ENCODE results near the gene TTC32. TPM values are rescaled to one million over a fixed set of nuclear protein-coding genes. Genes with fewer than 3 reads are reported as not detected.

TTC32 gene
- total and polyA plus RNA-seq, 2 of the 4 experiments (the other 2 are of a cell fraction): 1.1 to 3.9 TPM

DNA sequence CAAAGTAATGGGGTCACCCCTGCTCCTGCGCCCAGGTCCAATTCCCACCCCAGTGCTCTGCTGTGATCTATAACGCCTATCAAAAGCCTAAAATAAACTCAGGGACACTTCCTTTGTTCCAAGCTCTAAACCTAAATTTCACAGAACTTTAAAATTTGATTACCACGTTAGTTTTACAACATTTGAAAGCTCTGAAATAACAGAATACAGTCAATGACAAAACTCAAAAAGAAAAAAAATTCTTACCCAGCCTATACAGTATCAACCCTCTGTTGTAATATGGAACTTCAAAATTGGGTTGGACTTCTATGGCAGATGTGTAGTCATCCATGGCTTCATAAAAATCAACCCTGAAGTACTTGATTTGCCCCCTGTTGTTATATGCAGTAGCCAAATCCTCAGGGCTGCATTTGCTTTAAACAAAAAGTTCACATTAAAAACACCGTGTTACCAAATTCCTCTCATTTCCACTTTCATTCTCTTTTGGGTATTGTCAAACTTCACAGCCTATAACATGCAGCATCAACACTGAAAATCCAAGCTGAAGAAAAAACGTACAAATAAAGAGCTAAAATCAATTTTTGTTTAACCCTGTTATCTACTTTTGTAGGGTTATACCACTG is 4.0 kb downstream of the TTC32 start:
- Histone ChIP-seq H3K4me1 (ENCODE audit: control insufficient read depth, insufficient read depth, low read length) (peaks cover 11% of the 10 kb centered on the region), H3K18ac (ENCODE audit: low read depth, low read length) (no peak overlapping the region), H3K27ac (ENCODE audit: insufficient read depth, low read length) (no peak overlapping the region), H2AK5ac (ENCODE audit: low read depth, low read length) (no peak overlapping the region), H3K4me3 (ENCODE audit: insufficient read depth, low read depth, low read length) (no peak overlapping the region), H2AFZ (replicated peaks; ENCODE audit: low read length, poor library complexity) (no peak overlapping the region), H3K79me1 (ENCODE audit: low read depth in 1 of 2, low read length in 2 of 2) (peaks cover 21 to 44% of the 10 kb centered on the region in 2 experiments), H3K9me1 (ENCODE audit: insufficient read depth, low read length) (no peaks in the 10 kb centered on the region), H3K9ac (ENCODE audit: low read depth, low read length) (no peak overlapping the region), H2AK9ac (replicated peaks; ENCODE audit: low read depth, low read length, poor library complexity) (no peak overlapping the region), H2BK15ac (ENCODE audit: low read depth, low read length) (no peak overlapping the region), H4K8ac (ENCODE audit: low read depth in 2 of 2, low read length in 2 of 2) (no peak overlapping the region), H3K14ac (replicated peaks; ENCODE audit: low read depth, low read length) (no peak overlapping the region), H4K5ac (ENCODE audit: low read depth, low read length) (no peak overlapping the region), H3K4me2 (ENCODE audit: low read depth, low read length) (no peak overlapping the region; the same call in 1 of the 2 replicates), H4K91ac (ENCODE audit: insufficient read depth, low read depth, low read length) (no peak overlapping the region), H2BK5ac (ENCODE audit: low read depth, low read length, poor library complexity, severe bottlenecking) (no peak overlapping the region), H3K56ac (ENCODE audit: extremely low read depth, insufficient read depth, low read length) (no peak overlapping the region), H3K23ac (ENCODE audit: low read depth, low read length) (no peak overlapping the region), H2BK20ac (ENCODE audit: low read depth, low read length) (no peak overlapping the region), H3K27me3 (ENCODE audit: control insufficient read depth, insufficient read depth, low read length) (no peaks in the 10 kb centered on the region), H2BK120ac (ENCODE audit: low read depth, low read length) (no peak overlapping the region), H3K9me3 (ENCODE audit: control insufficient read depth, insufficient read depth, low read length) (no peaks in the 10 kb centered on the region), H3K4ac (ENCODE audit: low read depth, low read length) (no peak overlapping the region), H3K36me3 (ENCODE audit: control insufficient read depth, insufficient read depth, low read length) (peaks cover 3% of the 10 kb centered on the region; the same call in 1 of the 2 replicates), H4K20me1 (ENCODE audit: insufficient read depth, low read length) (peaks cover 10% of the 10 kb centered on the region; the same call in 1 of the 2 replicates)
- TF ChIP-seq MAFK (IDR thresholded peaks at IDR 0.05; ENCODE audit: low read depth, low read length): no peak
- TF ChIP-seq RAD21 (IDR thresholded peaks at IDR 0.05; ENCODE audit: low read length): no peak
- TF ChIP-seq CHD1 (IDR thresholded peaks at IDR 0.05; ENCODE audit: low read depth, low read length): no peak
- no TSS peak for BruUV-seq (replicated peaks)
- in situ Hi-C loops (cut with MboI; ENCODE audit: low sequenced_read_pairs) (no loop called here), dilution Hi-C loops (cut with HindIII; ENCODE audit: low sequenced_read_pairs, unreplicated experiment) (no loop called here), intact Hi-C loops (cut with micrococcal nuclease) (no loop called here)
- CTCF ChIA-PET: no interaction called here
- DNase-seq (no peak), ATAC-seq (ENCODE audit: low read depth) (no peak)
- 94% methylated on average over 3 of the region's 5 CpGs; no CpG with 5 or more reads in 1 of the 2 experiments for WGBS, 2 experiments (ENCODE audit: extremely low coverage in 2 of 2, insufficient read length in 1 of 2)
- POLR2A ChIA-PET (ENCODE audit: unreplicated experiment): no interaction called here

All from IMR-90 (cell line).